ENCODE measurements around the gene RMC1. TPM values are rescaled to one million over a fixed set of nuclear protein-coding genes. Genes with fewer than 3 reads are reported as not detected.
"Not testable (repeated sequence)": the region's sequence is repeated elsewhere in the genome, so short reads cannot be mapped to it uniquely, and the experiment has no call there.

Gene RMC1
- total and polyA plus RNA-seq, 9 donors, result 9.7 to 14.5 (median 13.1) TPM

DNA sequence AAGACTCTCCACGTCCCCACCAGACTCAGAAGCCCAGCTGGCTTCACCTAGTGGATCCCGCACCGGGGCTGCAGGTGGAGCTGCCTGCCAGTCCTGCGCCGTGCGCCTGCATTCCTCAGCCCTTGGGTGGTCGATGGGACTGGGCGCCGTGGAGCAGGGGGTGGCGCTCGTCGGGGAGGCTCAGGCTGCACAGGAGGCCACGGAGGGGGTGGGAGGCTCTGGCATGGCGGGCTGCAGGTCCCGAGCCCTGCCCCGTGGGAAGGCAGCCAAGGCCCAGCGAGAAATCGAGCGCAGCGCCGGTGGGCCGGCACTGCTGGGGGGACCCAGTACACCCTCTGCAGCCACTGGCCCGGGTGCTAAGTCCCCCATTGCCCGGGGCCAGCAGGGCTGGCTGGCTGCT lies 74.2 kb downstream of the RMC1 start:
- H3K4me1 ChIP-seq (ENCODE audit: control insufficient read depth, insufficient read depth, low read length), result peaks cover 23% of the 10 kb centered on the region
- not testable (repeated sequence) for H3K9me3 ChIP-seq (replicated peaks; ENCODE audit: control insufficient read depth, low read depth, low read length)
- WGBS (ENCODE audit: insufficient coverage), result 91% methylated on average over 12 of the region's 24 CpGs

DNA sequence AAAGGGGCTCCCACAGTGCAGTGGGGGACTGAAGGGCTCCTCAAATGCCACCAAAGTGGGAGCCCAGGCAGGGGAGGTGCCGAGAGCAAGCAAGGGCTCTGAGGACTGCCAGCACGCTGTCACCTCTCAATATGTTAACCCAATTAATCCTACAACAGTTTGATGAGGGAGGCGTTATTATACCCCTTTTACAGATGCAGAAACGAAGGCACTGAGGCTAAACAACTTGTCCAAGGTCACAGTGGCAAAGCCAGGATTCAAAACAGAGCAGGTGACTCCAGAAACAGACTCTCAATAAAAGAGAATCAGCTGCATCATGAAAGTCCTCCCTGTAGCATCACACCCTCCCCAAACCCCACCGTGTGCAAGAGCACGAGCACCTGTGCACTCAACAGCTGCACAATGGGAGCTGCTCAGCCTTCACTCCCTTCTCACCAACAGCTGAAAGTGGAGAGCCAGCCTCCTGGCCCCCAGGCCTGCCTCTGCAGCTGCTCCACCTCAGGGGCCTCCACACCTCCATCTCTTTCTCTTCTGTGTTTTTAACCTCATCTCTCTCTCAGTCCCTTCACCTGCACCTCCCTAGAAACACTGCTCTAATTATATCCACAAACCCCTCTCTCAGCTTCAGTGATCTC lies 74.9 kb downstream of the RMC1 start:
- no peaks in the 10 kb centered on the region for H3K9me3 ChIP-seq (replicated peaks; ENCODE audit: control insufficient read depth, low read depth, low read length)
- WGBS (ENCODE audit: insufficient coverage), result 85% methylated on average over 4 of the region's 6 CpGs
- peaks cover 23% of the 10 kb centered on the region for H3K4me1 ChIP-seq (ENCODE audit: control insufficient read depth, insufficient read depth, low read length)
- no peaks in the 10 kb centered on the region for H3K27me3 ChIP-seq (ENCODE audit: control insufficient read depth, insufficient read depth, low read length)
- peaks cover 19% of the 10 kb centered on the region for H3K36me3 ChIP-seq (ENCODE audit: control insufficient read depth, insufficient read depth, low read length)
- H3K4me3 ChIP-seq (ENCODE audit: low read length), result no peak overlapping the region
- DNase-seq, result peak; percentile 45
- peak overlapping the region; percentile 29 for H3K27ac ChIP-seq (ENCODE audit: low read length)

More for the DNA sequence above, 74.2 kb downstream of the RMC1 start:
- not testable (repeated sequence) for H3K4me3 ChIP-seq (ENCODE audit: low read length); H3K27ac ChIP-seq (ENCODE audit: low read length); DNase-seq; H3K27me3 ChIP-seq (ENCODE audit: control insufficient read depth, insufficient read depth, low read length)
- H3K36me3 ChIP-seq (ENCODE audit: control insufficient read depth, insufficient read depth, low read length), result peaks cover 22% of the 10 kb centered on the region

DNA sequence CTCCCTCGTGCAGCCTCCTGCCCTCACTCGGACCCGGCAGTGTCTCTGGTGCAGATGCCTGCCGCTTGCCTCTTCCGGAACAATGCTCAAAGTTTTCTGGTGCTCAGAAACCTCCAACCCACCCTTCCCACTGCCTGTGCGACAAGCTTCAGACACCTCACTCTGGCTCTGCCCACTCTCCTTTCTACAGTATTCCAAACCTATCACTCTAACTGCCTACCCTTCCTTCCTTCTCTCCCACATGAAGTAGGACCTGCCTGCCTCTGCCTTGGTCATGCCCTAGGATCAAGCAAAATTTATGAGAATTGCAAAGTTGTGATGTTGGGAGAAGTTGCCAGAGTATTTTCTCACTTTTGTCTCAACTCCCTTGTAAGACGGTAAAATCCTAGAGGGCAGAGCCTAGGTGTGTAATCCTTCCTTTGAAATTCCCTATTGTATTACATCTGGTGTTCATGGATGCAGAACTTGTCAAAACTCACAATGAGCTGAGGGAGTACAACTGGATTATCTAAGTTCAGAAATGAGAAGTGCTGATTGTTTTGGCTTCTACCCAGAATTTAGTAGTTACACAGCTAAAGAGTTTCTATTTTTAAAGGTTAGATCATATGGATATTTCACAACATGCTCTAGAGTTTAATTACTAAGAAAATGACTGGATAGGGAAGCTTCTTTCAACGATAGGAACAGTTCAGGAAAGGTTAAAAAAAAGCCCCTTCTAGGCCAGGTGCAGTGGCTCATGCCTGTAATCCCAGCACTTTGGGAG lies 75.8 kb downstream of the RMC1 start:
- Histone ChIP-seq H3K4me3 (ENCODE audit: low read length) (no peak overlapping the region), H3K27me3 (ENCODE audit: control insufficient read depth, insufficient read depth, low read length) (no peaks in the 10 kb centered on the region), H3K4me1 (ENCODE audit: control insufficient read depth, insufficient read depth, low read length) (peaks cover 22% of the 10 kb centered on the region), H3K36me3 (ENCODE audit: control insufficient read depth, insufficient read depth, low read length) (peaks cover 18% of the 10 kb centered on the region), H3K9me3 (replicated peaks; ENCODE audit: control insufficient read depth, low read depth, low read length) (no peaks in the 10 kb centered on the region), H3K27ac (ENCODE audit: low read length) (peak overlapping the region; percentile 29)
- WGBS (ENCODE audit: insufficient coverage), result 93% methylated on average over 6 of the region's 8 CpGs
- DNase-seq, result peak; percentile 59

DNA sequence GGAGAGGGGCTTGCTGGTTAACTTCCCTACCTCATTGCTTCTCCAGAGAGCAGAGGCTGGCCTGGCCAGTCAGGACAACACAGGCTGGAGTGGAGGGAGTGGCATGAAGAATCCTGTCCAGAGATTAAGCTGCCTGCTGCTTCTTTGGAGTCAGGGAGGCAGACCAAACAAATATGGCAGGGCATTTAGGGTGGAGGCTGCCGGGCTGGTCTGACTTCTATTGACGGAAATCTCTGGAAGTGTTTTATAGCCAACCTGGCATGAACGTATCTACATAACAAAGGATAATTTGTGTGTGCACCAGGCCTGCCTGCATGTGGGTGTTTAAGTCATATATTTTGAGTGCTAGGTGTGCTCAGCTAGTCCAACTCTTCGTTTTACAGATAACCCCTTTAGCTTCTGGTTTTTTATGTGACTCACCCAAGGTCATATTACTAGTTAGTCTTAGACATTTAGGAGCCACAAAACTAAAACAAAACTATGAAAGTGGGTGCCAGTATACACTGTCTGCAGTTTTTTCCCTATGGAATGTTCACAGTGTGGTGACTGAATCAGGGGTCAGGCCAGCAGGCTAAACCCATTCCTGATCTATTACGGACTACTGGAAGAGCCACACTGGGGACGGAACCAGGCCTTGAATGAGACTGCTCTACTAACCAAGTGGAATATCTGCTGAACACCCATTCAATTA lies 77.5 kb downstream of the RMC1 start:
- H3K4me1 ChIP-seq (ENCODE audit: control insufficient read depth, insufficient read depth, low read length), result peaks cover 27% of the 10 kb centered on the region
- H3K27me3 ChIP-seq (ENCODE audit: control insufficient read depth, insufficient read depth, low read length), result no peaks in the 10 kb centered on the region
- H3K27ac ChIP-seq (ENCODE audit: low read length), result no peak overlapping the region
- WGBS (ENCODE audit: insufficient coverage), result 94% methylated on average over 3 of the region's 6 CpGs
- DNase-seq, result no peak
- no peak overlapping the region for H3K4me3 ChIP-seq (ENCODE audit: low read length)
- peaks cover 14% of the 10 kb centered on the region for H3K36me3 ChIP-seq (ENCODE audit: control insufficient read depth, insufficient read depth, low read length)
- no peaks in the 10 kb centered on the region for H3K9me3 ChIP-seq (replicated peaks; ENCODE audit: control insufficient read depth, low read depth, low read length)

Other genes starting within 250 kb of the RMC1 start
- 59.6 TPM for gene RIOK3, start 50.2 kb upstream of the RMC1 start, total RNA-seq
- 10 to 100 TPM; 61.4 to 87.9 (median 72.3) TPM for gene RIOK3, start 50.2 kb upstream of the RMC1 start, polyA plus RNA-seq (ENCODE audit: insufficient read depth in 1 of 8, insufficient read length in 8 of 8, low replicate concordance in 1 of 8)
- gene NPC1, start 83.0 kb downstream of the RMC1 start, total RNA-seq, result 25.3 TPM
- gene NPC1, start 83.0 kb downstream of the RMC1 start, polyA plus RNA-seq (ENCODE audit: insufficient read depth in 1 of 8, insufficient read length in 8 of 8, low replicate concordance in 1 of 8), result 10 to 100 TPM; 17.9 to 29.2 (median 25.6) TPM
- gene ANKRD29, start 159.4 kb downstream of the RMC1 start, total RNA-seq, result 4.0 TPM
- 1 to 10 TPM; 2.1 to 5.5 (median 3.2) TPM for gene ANKRD29, start 159.4 kb downstream of the RMC1 start, polyA plus RNA-seq (ENCODE audit: insufficient read depth in 1 of 8, insufficient read length in 8 of 8, low replicate concordance in 1 of 8)
- gene LAMA3, start 185.9 kb downstream of the RMC1 start, total RNA-seq, result 6.3 TPM
- 1 to 10 TPM; 2.3 to 8.7 (median 3.5) TPM for gene LAMA3, start 185.9 kb downstream of the RMC1 start, polyA plus RNA-seq (ENCODE audit: insufficient read depth in 1 of 8, insufficient read length in 8 of 8, low replicate concordance in 1 of 8)